Measurements from ENCODE around the gene COL19A1.

Gene COL19A1

GRCh38 chr6:70135219-70136160 lies 269.1 kb downstream of the COL19A1 start:
- no peak for DNase-seq

GRCh38 chr6:70136996-70137395 lies 270.6 kb downstream of the COL19A1 start:
- DNase-seq: no peak

DNA sequence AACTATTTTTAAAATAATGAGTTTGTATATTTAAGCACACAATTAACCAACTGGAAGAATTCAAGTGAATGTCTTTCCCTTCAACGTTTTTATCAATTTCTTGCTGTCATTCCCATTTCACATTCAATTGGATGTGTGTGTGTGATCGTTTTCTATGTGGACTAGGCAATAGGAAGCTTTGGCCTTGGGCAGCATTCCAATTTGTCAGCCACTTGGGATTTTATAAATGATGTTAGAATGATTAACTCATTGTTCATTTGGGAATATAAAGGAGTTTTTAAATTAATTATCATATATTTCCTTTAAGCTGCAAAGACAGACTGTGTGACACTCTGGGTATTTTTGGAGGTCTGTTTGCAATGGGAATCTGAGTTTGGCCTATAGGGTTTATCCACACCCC lies 274.1 kb downstream of the COL19A1 start:
- DNase-seq: no peak

GRCh38 chr6:70142034-70142433 lies 275.7 kb downstream of the COL19A1 start:
- DNase-seq: no peak

DNA sequence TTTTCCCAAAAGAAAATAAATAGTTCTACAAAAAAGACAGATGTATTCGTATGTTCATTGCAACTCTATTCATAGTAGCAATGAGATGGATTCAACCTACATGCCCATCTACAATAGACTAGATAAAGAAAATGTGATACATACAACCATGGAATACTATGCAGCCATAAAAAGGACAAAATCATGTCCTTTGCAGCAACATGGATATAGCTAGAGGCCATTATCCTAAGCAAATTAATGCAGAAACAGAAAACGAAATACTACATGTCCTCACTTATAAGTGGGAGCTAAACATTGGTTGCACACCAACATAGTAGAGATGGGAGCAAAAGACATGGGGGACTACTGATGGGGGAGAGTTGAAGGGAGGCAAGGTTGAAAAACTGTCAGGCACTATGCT lies 278.8 kb downstream of the COL19A1 start:
- no peak for DNase-seq

GRCh38 chr6:70149209-70149788 lies 282.9 kb downstream of the COL19A1 start:
- no peak for DNase-seq

DNA sequence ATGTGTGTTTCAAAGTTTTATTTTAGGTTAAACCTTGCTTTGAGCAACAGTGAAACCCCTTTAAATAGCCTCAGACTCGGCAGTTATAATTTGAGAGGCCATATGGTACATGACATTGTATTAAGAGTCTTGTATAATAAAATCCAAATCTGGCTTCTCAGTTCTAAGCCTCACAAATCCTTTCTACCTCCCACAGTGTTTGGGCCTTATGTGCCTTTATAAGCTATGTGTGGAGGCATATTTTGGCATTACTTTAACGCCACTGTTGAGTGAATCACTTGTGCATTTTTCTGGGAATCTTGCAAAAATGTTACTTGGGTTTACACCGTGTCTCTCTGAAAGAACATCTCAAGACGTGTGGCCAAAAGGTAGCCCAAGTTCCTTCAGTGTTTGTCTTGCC lies 284.2 kb downstream of the COL19A1 start:
- DNase-seq: no peak

DNA sequence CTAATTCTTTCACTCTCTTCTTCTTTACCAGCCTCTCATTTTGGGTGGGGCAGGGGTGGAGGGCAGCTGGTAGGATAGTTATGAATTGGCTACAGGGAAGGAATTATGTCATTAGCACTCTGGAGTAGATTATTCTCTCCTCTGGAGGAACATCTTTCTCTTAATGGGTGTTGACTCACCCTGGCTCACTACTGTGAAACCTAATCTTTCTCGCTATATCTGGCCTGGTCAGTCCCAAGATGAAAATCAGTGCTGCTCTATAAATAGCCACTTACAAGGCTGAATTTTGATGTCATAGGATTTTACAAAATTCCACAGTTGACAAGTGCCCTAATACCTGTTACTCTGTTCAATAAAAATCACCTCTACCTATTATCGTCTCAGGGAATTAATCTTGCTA lies 285.3 kb downstream of the COL19A1 start:
- no peak for DNase-seq

GRCh38 chr6:70152786-70153185 lies 286.4 kb downstream of the COL19A1 start:
- no peak for DNase-seq

- DNase-seq: no peak
Measured at GRCh38 chr6:70157086-70157485, 290.7 kb downstream of the COL19A1 start.

DNA sequence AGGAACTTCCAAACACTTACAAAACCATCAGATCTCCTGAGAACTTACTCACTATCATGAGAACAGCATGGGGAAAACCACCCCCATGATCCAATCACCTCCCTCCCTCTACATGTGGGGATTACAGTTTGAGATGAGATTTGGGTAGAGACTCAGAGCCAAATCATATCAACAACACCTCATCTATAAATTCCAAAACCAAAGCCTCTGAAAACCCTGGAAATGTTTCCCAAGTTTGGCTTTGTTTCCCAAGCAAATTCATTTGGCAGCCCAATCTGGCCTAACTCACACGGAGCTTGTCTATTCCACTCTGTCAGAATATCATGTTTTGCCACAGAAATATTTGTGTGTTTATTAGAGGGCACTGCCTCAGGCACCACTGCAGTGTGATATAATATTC lies 293.9 kb downstream of the COL19A1 start:
- DNase-seq: no peak

GRCh38 chr6:70162972-70163371 lies 296.6 kb downstream of the COL19A1 start:
- DNase-seq: no peak

- DNase-seq: no peak
Measured at GRCh38 chr6:70163795-70164194, 297.4 kb downstream of the COL19A1 start.

GRCh38 chr6:70164556-70164955 lies 298.2 kb downstream of the COL19A1 start:
- no peak for DNase-seq

GRCh38 chr6:70166088-70166958 lies 300.0 kb downstream of the COL19A1 start:
- no peak for DNase-seq

DNA sequence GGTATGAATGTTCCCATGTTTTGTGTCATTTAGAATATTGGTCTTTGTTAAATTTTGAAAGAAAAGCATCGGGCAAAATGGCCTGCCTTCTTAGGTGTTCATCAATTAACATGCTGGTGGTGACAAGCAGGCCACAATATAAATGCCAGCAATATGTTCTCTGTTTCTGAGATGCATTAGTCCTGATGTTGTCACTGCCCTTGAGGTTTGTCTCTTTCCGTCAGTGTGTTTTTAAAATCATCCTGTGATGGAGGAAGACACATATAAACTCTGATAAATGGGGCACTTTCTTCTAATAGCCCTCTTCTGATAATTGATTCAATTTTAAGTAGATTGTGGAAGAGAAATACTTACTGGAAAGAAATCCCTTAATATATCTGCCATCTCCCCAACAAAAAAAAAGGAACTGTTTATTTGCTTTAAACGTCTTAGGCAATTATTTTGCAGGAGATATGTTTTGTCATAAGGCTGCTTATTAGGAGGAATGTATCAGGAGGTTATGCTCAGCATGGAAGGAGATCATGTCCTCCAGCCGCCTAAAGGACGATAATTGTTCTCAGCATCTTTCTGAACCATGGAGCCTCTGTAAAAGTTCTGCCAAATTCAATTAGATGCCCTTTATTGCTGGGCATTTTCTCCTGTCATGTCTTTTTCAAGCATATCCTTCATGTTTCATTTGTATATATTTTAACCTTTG lies 302.5 kb downstream of the COL19A1 start:
- DNase-seq: no peak

DNA sequence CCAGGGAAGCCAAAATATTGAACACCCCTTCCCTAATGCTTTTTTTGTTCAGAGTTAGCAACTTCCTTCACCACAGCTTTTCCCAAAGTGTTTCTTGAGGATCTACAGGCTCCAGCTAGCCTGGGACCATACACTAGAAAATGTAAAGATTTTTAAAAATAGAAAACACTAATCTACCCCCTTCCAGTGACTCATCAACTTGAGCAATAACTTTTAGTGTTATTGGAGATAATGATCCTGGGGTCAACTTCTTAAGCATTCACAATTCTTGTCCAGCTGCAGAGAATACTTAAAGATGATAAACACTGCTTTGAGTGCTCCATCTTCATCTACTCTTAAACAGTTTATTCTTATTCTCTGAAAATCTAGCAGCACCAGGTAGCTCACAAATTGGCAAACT lies 304.9 kb downstream of the COL19A1 start:
- no peak for DNase-seq

DNA sequence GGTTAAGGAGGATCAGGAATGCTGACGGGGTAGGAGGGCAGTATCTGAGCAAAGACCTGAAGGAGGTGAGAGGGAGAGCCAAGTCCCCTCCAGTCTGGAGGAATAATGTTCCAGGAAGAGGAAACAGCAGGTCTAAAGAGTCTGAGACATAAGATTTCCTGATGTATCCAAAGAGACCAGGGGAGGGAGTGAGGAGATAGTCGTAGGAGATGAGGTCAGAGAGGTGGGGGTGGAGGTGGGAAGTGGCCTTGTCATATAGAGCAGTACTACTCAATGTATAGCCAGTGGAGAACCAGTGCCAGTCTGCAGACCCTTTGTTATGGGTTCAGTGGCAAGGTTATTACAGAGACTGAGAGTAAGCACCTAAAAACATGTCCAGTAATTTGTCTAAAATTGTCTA lies 305.9 kb downstream of the COL19A1 start:
- no peak for DNase-seq

DNA sequence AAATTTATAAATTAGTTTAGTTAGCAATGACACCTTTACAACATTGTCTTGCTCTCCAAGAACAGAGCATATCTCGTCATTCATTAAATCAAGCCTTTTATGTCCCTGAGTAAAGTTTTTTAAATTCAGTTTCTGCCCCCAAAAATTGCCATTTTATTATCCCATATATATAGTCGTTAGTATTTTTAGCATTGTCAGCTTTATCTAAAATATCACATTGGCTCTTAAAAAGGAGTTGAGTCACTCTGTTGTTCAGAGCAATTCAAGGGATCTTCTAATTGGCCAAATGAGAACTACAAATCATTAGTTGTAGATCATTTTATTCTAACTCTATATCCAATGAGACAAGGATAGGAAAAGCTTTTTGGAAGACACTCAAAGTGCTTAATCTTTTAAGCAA lies 309.4 kb downstream of the COL19A1 start:
- DNase-seq: no peak

GRCh38 chr6:70176842-70177550 lies 310.6 kb downstream of the COL19A1 start:
- DNase-seq: no peak

- DNase-seq: no peak
Measured at GRCh38 chr6:70180183-70180900, 314.0 kb downstream of the COL19A1 start.
